GM12878 (cell line): Measurements from ENCODE around the gene FLYWCH2. TPM values are rescaled to one million over a fixed set of nuclear protein-coding genes. Genes with fewer than 3 reads are reported as not detected.

Experiments
- BHLHE40 ChIP-seq, 2 experiments: fragments of 450-650 bp in 1 of 2; IDR thresholded peaks; 2 replicates each; pipeline ENCODE4 v1.6.1; 2011 to 2017; ENCODE audit warnings: low read depth in 2 of 2, borderline replicate concordance in 1 of 2, improper control_type of control experiment in 1 of 2, low read length in 1 of 2, mild to moderate bottlenecking in 1 of 2
- BMI1 ChIP-seq: fragments of 450-650 bp; IDR thresholded peaks from 2 replicates; pipeline ENCODE4 v1.6.1; 2016; ENCODE audit warnings: mild to moderate bottlenecking, moderate library complexity, borderline replicate concordance
- CTCF ChIP-seq, 3 experiments: IDR thresholded peaks in 2 of 3; conservative IDR thresholded peaks in 1 of 3; 2 replicates each; pipeline ENCODE4 v1.5.1; 2011; ENCODE audit warnings: low read depth in 3 of 3, low read length in 3 of 3, mild to moderate bottlenecking in 3 of 3, control low read depth in 2 of 3, moderate library complexity in 2 of 3, inconsistent platforms in 1 of 3, mixed read lengths in 1 of 3; ENCODE audit not compliant: control insufficient read depth in 2 of 3, insufficient read depth in 1 of 3; ENCODE audit errors: extremely low read depth in 1 of 3
- EGR1 ChIP-seq, 2 experiments: IDR thresholded peaks; 1 replicate in 1 of 2; 2 replicates in 1 of 2; pipeline ENCODE4 v1.6.1; 2011 to 2012; ENCODE audit warnings: low read depth in 2 of 2, low read length in 2 of 2, borderline replicate concordance in 1 of 2, mild to moderate bottlenecking in 1 of 2, moderate library complexity in 1 of 2
- ESRRA ChIP-seq: IDR thresholded peaks from 2 replicates; pipeline ENCODE4 v1.6.1; 2012; ENCODE audit warnings: mild to moderate bottlenecking, low read length, improper control_type of control experiment
- HDGF ChIP-seq: fragments of 450-650 bp; IDR thresholded peaks from 2 replicates; pipeline ENCODE4 v1.6.1; 2016; ENCODE audit warnings: antibody characterized with exemption
- IRF5 ChIP-seq: fragments of 450-650 bp; IDR thresholded peaks from 2 replicates; pipeline ENCODE4 v1.6.1; 2017; ENCODE audit warnings: borderline replicate concordance
- KAT2A ChIP-seq: conservative IDR thresholded peaks from 2 replicates; pipeline ENCODE4 v1.6.1; 2011; ENCODE audit warnings: low read depth, low read length; ENCODE audit not compliant: control insufficient read depth
- MEF2A ChIP-seq: IDR thresholded peaks from 2 replicates; pipeline ENCODE4 v1.6.1; 2011; ENCODE audit warnings: low read depth, mild to moderate bottlenecking, low read length, moderate library complexity; ENCODE audit not compliant: insufficient read depth
- NFYB ChIP-seq: IDR thresholded peaks from 2 replicates; pipeline ENCODE4 v1.6.1; 2011; ENCODE audit warnings: low read depth, mild to moderate bottlenecking, low read length, improper control_type of control experiment, moderate library complexity; ENCODE audit not compliant: insufficient read depth
- PBX3 ChIP-seq: IDR thresholded peaks from 2 replicates; pipeline ENCODE4 v1.6.1; 2011; ENCODE audit warnings: mild to moderate bottlenecking, low read depth, low read length, moderate library complexity; ENCODE audit not compliant: insufficient replicate concordance
- POLR2A ChIP-seq: IDR thresholded peaks from 2 replicates; pipeline ENCODE4 v1.6.1; 2011; ENCODE audit warnings: low read depth, mild to moderate bottlenecking, low read length
- RAD51 ChIP-seq: fragments of 450-650 bp; IDR thresholded peaks from 2 replicates; pipeline ENCODE4 v1.6.1; 2016; ENCODE audit warnings: moderate library complexity, mild to moderate bottlenecking, inconsistent platforms
- RUNX3 ChIP-seq: IDR thresholded peaks from 2 replicates; pipeline ENCODE4 v1.6.1; 2012; ENCODE audit warnings: low read length, inconsistent platforms
- SMAD5 ChIP-seq: IDR thresholded peaks from 2 replicates; pipeline ENCODE4 v1.6.1; 2016; ENCODE audit warnings: antibody characterized with exemption, low read depth
- SMARCA5 ChIP-seq: fragments of 450-650 bp; IDR thresholded peaks from 2 replicates; pipeline ENCODE4 v1.6.1; 2017; ENCODE audit warnings: mild to moderate bottlenecking
- SRF ChIP-seq, 2 experiments: IDR thresholded peaks; 2 replicates each; pipeline ENCODE4 v1.6.1; 2011; ENCODE audit warnings: low read depth in 2 of 2, low read length in 2 of 2, mild to moderate bottlenecking in 1 of 2, moderate library complexity in 1 of 2
- ZNF207 ChIP-seq: fragments of 450-650 bp; IDR thresholded peaks from 2 replicates; pipeline ENCODE4 v1.6.1; 2014; ENCODE audit warnings: antibody characterized with exemption, mild to moderate bottlenecking, borderline replicate concordance
- ZNF274 ChIP-seq: IDR thresholded peaks from one replicate; pipeline ENCODE4 v1.8.0; 2011; ENCODE audit not compliant: insufficient read length, insufficient read depth
- ZSCAN29 ChIP-seq: fragments of 450-650 bp; IDR thresholded peaks from 2 replicates; pipeline ENCODE4 v1.6.1; 2017; ENCODE audit warnings: mild to moderate bottlenecking, moderate library complexity
- polyA plus RNA-seq, 11 experiments: library from polyadenylated mRNA; depleted of rRNA in 4 of 11; unstranded in 6 of 11; stranded (reverse) in 5 of 11; fragments of >200 nt; fragmentation: Nextera tagmentation in 4 of 11; fragmentation: Illumina TruSeq in 1 of 11; extraction: Ambion mirVana in 4 of 11; extraction: Trizol in 1 of 11; gene quantifications; 1 replicate in 1 of 11; 2 replicates in 10 of 11; pipeline versions ENCODE4 v1.2.1 to v1.2.3, GENCODE V29; 2011 to 2016; ENCODE audit warnings: inconsistent platforms in 2 of 11, missing spikeins in 2 of 11, low read depth in 1 of 11
- total RNA-seq, 4 experiments: library from RNA; depleted of rRNA in 3 of 4; stranded (reverse); fragments of >200 nt in 3 of 4; fragmentation: Illumina TruSeq in 1 of 4; extraction: Trizol in 1 of 4; gene quantifications; 2 replicates each; pipeline versions ENCODE4 v1.2.1 to v1.2.3, GENCODE V29; 2013 to 2021
- TF ChIP-seq, protein P1 (sequence below): fragments of 150-350 bp; IDR thresholded peaks from 2 replicates; pipeline ENCODE4 v1.6.1; 2014; ENCODE audit warnings: mild to moderate bottlenecking, low read depth, low read length
- TF ChIP-seq, protein P2 (sequence below): fragments of 450-650 bp; IDR thresholded peaks from 2 replicates; pipeline ENCODE4 v1.6.1; 2014; ENCODE audit warnings: mild to moderate bottlenecking

FLYWCH2 gene
- total and polyA plus RNA-seq, 10 of the 15 experiments (the other 5 are each of a cell fraction or from before 2014, with no cell fraction given): 0.27 to 43.1 (median 17.7) TPM

- no peak for TF ChIP-seq PBX3
- TF ChIP-seq RUNX3: peak; percentile 52
- no peak for TF ChIP-seq IRF5
- no peak for TF ChIP-seq HDGF
- TF ChIP-seq MEF2A: no peak
- peak; percentile 38 to 39; a peak in 1 of 4 replicates for TF ChIP-seq BHLHE40 (IDR thresholded peaks at IDR 0.05; ENCODE audit: borderline replicate concordance in 1 of 2, low read depth in 2 of 2, low read length in 1 of 2)
- TF ChIP-seq SMAD5: no peak
- TF ChIP-seq ESRRA: 0 out of 2 replicates have a peak, but pooled peaks have one; percentile 31
- TF ChIP-seq SMARCA5: peak; percentile 90
- TF ChIP-seq KAT2A: no peak
- TF ChIP-seq, protein P1, sequence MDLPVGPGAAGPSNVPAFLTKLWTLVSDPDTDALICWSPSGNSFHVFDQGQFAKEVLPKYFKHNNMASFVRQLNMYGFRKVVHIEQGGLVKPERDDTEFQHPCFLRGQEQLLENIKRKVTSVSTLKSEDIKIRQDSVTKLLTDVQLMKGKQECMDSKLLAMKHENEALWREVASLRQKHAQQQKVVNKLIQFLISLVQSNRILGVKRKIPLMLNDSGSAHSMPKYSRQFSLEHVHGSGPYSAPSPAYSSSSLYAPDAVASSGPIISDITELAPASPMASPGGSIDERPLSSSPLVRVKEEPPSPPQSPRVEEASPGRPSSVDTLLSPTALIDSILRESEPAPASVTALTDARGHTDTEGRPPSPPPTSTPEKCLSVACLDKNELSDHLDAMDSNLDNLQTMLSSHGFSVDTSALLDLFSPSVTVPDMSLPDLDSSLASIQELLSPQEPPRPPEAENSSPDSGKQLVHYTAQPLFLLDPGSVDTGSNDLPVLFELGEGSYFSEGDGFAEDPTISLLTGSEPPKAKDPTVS: no peak
- no peak for TF ChIP-seq EGR1 (IDR thresholded peaks at IDR 0.05; ENCODE audit: borderline replicate concordance in 1 of 2, low read depth in 2 of 2, low read length in 2 of 2)
- TF ChIP-seq SRF (IDR thresholded peaks at IDR 0.05; ENCODE audit: low read depth in 2 of 2, low read length in 2 of 2): no peak
- no peak for TF ChIP-seq RAD51
- TF ChIP-seq BMI1: no peak
- no peak for TF ChIP-seq ZNF274
- TF ChIP-seq NFYB: no peak
- TF ChIP-seq, protein P2, sequence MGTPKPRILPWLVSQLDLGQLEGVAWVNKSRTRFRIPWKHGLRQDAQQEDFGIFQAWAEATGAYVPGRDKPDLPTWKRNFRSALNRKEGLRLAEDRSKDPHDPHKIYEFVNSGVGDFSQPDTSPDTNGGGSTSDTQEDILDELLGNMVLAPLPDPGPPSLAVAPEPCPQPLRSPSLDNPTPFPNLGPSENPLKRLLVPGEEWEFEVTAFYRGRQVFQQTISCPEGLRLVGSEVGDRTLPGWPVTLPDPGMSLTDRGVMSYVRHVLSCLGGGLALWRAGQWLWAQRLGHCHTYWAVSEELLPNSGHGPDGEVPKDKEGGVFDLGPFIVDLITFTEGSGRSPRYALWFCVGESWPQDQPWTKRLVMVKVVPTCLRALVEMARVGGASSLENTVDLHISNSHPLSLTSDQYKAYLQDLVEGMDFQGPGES: no peak
- TF ChIP-seq CTCF (IDR thresholded peaks at IDR 0.05 in 2 of 3, conservative IDR thresholded peaks at IDR 0.05 in 1 of 3; ENCODE audit: control insufficient read depth in 2 of 3, extremely low read depth in 1 of 3, insufficient read depth in 1 of 3, low read depth in 3 of 3, low read length in 3 of 3): peak; percentile 86 to 98 (median 95); a peak in 5 of 6 replicates
- TF ChIP-seq ZNF207: no peak
- 0 out of 2 replicates have a peak, but pooled peaks have one; percentile 29 for TF ChIP-seq ZSCAN29
- peak; percentile 74 for TF ChIP-seq POLR2A
Observed at GRCh38 chr16:2904100-2904921, 21.3 kb downstream of the FLYWCH2 start (continued).
